NCI-H345 (cell line): ENCODE results near the gene KCNAB2.
A peak's percentile ranks its signal among the peaks of the same experiment; 100 is the strongest.

Experiments
- DNase-seq: peaks from one replicate; lab custom pipeline; 2025; lab: John Stamatoyannopoulos, UW

KCNAB2 gene

DNA sequence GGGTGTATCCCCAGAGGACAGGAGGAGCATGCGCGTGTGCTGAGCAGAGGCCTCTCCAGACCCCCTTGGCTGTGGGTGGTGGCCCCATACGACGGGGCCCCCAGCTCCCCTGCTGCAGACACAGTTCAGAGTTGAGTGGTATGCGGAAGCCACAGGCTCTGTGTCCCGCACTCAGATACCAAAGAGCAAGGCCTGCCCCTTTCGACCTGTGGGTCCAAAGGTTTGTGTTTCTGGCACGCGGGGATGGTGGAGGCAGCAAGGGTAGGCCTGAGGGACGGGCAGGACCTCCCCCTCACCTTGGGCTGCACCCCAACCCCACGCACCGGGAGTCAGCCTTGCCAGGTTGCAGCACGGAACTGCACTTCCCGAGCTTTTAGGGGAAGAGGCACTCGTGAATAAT, at the start of gene KCNAB2:
Gene KCNAB2, plus strand, starts transcription at position 328 of the 400 bp plus-strand sequence. CDS start 5,649 bp downstream, outside the sequence.
- DNase-seq: no peak

- no peak for DNase-seq
Measured at GRCh38 chr1:5996641-5997270, 48.9 kb upstream of the KCNAB2 start.

DNA sequence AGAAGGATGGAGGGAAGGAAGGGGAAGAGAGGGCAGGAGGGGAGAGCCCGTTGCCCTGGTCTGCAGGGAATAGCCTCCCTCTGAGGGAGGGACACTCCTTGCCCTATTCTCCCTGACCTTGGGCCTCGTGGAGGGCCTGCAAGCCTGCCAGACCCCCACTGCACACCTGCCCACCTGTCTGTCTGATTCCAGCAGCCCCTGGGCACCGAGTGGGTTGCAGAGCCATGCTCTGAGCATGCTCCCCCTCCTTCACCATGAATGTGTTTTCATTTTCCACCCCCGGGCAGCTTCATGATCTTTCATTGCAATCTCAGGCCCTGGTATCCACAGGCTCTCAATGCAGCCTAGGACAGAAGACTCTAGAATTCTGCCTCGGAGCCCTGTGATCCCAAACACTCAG, 48.4 kb upstream of the KCNAB2 start:
- DNase-seq: no peak

GRCh38 chr1:5998051-5998905, 47.4 kb upstream of the KCNAB2 start:
- no peak for DNase-seq

DNA sequence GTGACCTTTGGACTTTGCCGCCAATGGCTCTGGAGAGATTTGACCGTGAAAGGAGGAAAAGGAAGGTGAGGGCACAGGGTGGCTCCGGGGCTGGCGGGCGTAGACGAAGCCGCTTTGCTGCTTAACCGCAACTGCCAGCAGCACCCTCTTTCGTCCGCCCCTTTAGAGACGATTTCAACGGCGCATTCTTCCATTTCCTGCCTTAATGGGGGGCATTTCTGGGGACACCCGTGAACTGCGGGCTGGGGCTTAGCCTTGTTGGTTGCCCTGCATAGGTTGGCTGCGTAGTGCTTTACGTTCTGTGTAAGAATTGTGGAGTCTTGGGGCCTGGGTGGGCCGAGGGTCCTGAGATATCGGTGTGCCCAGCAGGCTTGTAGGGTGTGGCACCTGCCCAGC, 46.8 kb upstream of the KCNAB2 start:
- DNase-seq: no peak

DNA sequence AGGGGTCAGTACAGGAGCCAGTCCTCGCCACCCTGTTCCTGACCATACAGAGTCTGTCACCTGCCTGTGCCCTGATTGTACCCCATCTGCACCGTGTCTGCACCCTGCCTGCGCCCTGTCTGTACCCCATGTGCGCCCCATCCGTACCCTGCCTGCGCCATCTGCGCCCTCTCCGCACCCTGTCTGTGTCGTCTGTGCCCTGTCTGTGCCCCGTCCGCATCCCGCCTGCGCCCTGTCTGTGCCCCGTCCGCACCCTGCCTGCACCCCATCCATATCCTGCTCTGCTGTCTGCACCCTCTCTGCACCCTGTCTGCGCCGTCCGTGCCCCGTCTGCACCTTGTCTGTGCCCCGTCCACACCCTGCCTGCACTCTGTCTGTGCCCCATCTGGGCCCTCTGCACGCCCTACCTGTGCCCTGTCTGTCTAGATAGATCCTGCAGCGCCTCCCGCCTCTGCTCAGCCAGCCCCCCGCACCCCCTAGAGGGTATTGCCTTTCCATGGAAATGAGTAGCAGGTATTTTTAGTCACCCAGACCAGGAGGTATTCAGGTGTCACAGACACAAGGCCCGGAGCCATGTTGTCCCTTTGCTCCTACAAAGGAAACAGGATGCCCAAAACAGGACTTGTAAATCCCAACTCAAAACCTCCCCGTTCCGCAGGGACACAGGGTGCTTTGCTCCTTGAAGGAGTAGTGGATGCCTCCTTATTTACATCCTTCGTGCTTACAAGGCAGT, 45.8 kb upstream of the KCNAB2 start:
- no peak for DNase-seq

- DNase-seq: no peak
Measured at GRCh38 chr1:6000444-6001288, 45.0 kb upstream of the KCNAB2 start.

- DNase-seq: peak; percentile 87
Measured at GRCh38 chr1:6001992-6002576, 43.6 kb upstream of the KCNAB2 start.

- DNase-seq: peak; percentile 69
Measured at GRCh38 chr1:6002714-6003501, 42.8 kb upstream of the KCNAB2 start.

DNA sequence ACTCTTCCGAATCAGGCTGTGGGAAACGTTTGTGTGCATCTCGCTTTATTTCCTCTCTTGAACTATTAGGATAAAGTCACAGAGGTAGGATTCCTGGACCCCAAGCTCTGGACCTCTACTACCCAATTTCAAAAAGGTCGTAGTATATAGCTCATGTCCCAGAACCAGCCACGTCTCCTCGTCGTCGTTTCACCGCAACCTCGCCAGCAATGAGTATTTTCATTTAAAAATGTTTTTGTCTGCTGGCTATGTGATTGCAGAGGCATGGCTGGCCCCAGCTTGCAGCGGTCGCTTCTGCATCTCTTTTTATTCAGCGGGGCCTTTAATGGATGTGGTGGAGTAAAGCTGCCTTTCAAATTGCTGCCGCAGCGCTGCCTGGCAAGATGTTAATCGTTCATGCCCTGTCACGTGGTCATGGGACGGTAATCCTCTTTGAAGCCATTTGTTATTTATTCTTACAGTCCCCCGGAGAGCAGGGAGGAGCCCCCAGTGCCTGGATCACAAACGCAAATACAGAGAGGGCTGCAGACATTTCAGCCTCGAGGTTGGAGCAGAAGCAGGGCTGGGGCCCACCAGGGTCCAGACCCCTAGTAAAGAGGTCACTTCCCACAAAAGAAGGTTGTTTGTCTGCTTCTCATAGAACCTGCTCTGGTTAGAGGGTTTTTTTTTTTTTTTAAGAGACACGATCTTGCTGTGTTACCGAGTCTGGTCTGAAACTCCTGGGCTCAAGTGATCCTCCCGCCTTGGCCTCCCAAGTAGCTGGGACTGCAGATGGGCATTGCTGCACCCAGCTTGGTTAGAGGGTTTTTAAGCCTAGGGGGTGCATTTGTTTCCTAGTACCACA, 41.9 kb upstream of the KCNAB2 start:
- peak; percentile 91 for DNase-seq

DNA sequence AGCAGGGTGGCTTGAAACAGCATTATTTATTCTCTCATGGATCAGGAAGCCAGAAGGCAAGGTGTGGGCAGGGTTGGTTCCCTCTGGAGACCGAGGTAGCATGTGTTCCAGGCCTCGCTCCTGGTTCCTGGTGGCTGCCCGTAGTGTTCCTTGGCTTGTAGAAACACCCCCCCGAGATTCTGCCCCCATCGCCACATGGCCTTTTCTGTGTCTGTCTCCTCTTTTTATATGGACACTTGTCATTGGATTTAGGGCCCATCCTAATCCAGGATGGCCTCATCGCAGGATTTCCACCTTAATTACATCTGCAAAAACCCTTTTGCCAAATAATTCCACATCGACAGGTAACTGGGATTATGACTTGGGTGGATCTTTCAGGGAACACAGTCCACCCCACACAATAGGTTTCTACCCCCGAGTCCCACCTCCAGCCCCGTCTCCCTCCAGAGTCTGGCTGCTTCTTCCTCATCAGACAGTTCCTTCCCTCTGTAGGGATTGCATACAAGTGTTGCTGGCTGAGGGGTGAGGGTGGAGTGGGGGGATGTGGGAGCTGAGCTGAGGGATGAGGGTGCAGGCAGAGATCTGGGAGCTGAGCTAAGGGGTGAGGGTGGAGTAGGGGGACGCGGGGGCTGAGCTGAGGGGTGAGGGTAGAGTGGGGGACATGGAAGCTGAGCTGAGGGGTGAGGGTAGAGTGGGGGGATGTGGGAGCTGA, 41.1 kb upstream of the KCNAB2 start:
- no peak for DNase-seq

DNA sequence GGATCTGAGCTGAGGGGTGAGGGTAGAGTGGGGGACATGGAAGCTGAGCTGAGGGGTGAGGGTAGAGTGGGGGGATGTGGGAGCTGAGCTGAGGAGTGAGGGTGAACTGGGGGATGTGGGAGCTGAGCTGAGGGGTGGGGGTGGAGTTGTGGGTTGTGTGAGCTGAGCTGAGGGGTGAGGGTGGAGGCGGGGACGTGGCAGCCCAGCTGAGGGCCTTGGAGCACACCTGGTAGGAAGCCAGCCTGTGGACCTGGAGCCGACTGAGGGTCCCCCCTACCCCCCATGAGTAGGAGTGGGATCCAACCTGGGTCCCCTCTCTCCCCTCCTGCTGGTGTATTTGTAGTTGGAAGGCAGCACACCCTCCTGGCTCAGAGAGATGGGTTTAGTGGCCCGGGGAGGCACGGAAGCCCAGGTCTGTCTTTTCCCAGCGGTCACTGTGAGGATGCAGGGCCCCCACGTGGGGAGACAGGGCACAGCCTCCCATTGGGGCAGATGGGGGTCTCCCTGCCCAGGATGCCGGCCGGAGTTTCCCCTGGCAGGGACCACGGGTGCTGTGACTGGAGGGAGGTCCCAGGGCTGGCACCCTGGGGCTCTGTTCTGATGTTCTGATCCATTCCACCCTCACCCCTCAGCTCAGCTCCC, 40.3 kb upstream of the KCNAB2 start:
- no peak for DNase-seq

GRCh38 chr1:6006882-6007281, 38.8 kb upstream of the KCNAB2 start:
- DNase-seq: no peak

GRCh38 chr1:6007318-6008083, 38.2 kb upstream of the KCNAB2 start:
- DNase-seq: no peak

- DNase-seq: no peak
Measured at GRCh38 chr1:6008084-6008415, 37.6 kb upstream of the KCNAB2 start.

- no peak for DNase-seq
Measured at GRCh38 chr1:6008696-6009095, 37.0 kb upstream of the KCNAB2 start.

DNA sequence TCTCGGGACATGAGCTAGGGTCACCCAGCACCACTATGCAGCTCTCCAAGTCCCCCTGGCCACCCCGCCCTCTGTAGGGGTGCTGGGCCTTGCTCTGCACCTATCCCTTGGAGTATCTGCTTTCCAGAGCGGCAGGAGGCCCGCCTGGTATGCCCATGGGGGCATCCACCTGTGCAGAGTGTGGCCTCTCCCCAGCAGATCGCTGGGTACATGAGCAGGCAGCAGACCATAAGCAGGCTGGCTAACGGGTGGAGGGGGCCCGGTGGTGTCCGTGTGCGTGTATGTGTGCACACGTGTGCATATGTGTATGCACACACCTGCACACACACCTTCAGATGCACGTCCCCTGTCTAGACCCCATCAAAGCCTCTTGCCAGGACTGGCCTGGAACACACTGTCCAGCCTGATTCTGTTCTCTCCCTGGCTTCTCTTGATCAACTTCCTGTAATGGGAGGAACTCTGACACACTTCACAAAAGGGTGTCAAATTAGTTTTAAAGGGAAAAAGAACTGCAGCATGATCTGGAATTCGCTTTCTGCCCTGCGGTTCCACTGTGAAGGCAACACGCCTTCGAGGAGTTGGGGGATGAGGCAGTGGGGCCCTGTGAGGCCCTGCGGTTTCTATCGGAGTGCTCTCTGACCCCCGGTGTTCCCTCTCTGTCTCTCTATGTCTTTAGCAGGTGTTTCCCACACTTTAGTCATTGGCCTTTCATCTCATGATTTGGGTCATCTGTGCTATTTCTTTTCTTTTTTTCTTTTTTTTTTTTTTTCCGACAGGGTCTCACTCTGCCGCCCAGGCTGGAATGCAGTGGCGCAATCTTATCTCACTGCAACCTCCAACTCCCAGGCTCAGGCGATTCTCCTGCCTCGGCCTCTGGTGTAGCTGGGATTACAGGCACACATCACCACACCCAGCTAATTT, 36.3 kb upstream of the KCNAB2 start:
- no peak for DNase-seq
